Caco-2 (cell line): Measurements from ENCODE around the gene CFAP97. TPM values are rescaled to one million over a fixed set of nuclear protein-coding genes. Genes with fewer than 3 reads are reported as not detected.

Experiments
- BruUV-seq: library from RNA; stranded (reverse); fragments of 400-500 nt; replicated peaks from 2 replicates; lab custom pipeline; 2021; lab: Mats Ljungman, UMichigan
- CTCF ChIA-PET: fragments of 300-600 bp; sonication (Branson Sonifier 250); formaldehyde crosslinking; loops from one replicate; lab custom pipeline; 2022; ENCODE audit warnings: antibody characterized with exemption; lab: Charles Lee
- POLR2A ChIA-PET: fragments of 300-600 bp; sonication (Branson Sonifier 250); formaldehyde crosslinking; loops from one replicate; lab custom pipeline; 2022; ENCODE audit warnings: antibody characterized with exemption; lab: Charles Lee
- DNase-seq, 2 experiments: peaks; one replicate each; pipeline versions ENCODE4 v3.0.0 to v3.0.0-alpha.2; 2020 to 2022
- H3K27me3 ChIP-seq: replicated peaks from 2 replicates; pipeline ENCODE4 v1.6.0; 2011; ENCODE audit warnings: low read length; ENCODE audit not compliant: control insufficient read depth, insufficient read depth
- H3K36me3 ChIP-seq: 2 replicates; pipeline ENCODE4 v1.5.1; 2011; ENCODE audit warnings: low read length; ENCODE audit not compliant: control insufficient read depth, insufficient read depth
- H3K4me1 ChIP-seq: fragments of 250-450 bp; sonication (Bioruptor Pico); 2 replicates; pipeline ENCODE4 v1.5.1; 2020; ENCODE audit warnings: mild to moderate bottlenecking
- H3K4me3 ChIP-seq: 2 replicates; pipeline ENCODE4 v1.5.1; 2011; ENCODE audit warnings: low read depth, mild to moderate bottlenecking, control low read depth, low read length
- H3K9me3 ChIP-seq: fragments of 250-450 bp; sonication (Bioruptor Pico); 2 replicates; pipeline ENCODE4 v1.5.1; 2020; ENCODE audit warnings: mild to moderate bottlenecking, moderate library complexity
- H3K27ac Mint-ChIP-seq: one replicate; pipeline ENCODE4 v1.8.0; 2022; ENCODE audit warnings: mixed read lengths; ENCODE audit not compliant: unreplicated experiment
- H3K27me3 Mint-ChIP-seq: one replicate; pipeline ENCODE4 v1.8.0; 2022; ENCODE audit warnings: mixed read lengths; ENCODE audit not compliant: insufficient read depth, unreplicated experiment
- H3K36me3 Mint-ChIP-seq: one replicate; pipeline ENCODE4 v1.8.0; 2022; ENCODE audit warnings: mild to moderate bottlenecking, mixed read lengths; ENCODE audit not compliant: insufficient read depth, unreplicated experiment
- H3K4me1 Mint-ChIP-seq: one replicate; pipeline ENCODE4 v1.8.0; 2022; ENCODE audit warnings: low read depth, mixed read lengths; ENCODE audit not compliant: unreplicated experiment
- H3K4me3 Mint-ChIP-seq: one replicate; pipeline ENCODE4 v1.8.0; 2022; ENCODE audit warnings: mild to moderate bottlenecking, moderate library complexity, mixed read lengths; ENCODE audit not compliant: unreplicated experiment
- H3K9me3 Mint-ChIP-seq: one replicate; pipeline ENCODE4 v1.8.0; 2022; ENCODE audit warnings: mixed read lengths; ENCODE audit not compliant: unreplicated experiment
- CTCF ChIP-seq, 2 experiments: fragments of 200-600 bp in 1 of 2; IDR thresholded peaks; 1 replicate in 1 of 2; 2 replicates in 1 of 2; pipeline versions ENCODE4 v1.5.1 to v1.8.0; 2011 to 2022; ENCODE audit warnings: antibody characterized with exemption in 1 of 2, control low read depth in 1 of 2, inconsistent platforms in 1 of 2, low read depth in 1 of 2, low read length in 1 of 2, mild to moderate bottlenecking in 1 of 2, moderate library complexity in 1 of 2; ENCODE audit not compliant: insufficient read depth in 1 of 2, severe bottlenecking in 1 of 2, unreplicated experiment in 1 of 2
- intact Hi-C: fragments of 100-400 bp; cut with micrococcal nuclease; formaldehyde crosslinking; loops from one replicate; pipeline ENCODE4 v1.10.0; 2022; ENCODE audit not compliant: unreplicated experiment
- total RNA-seq: library from RNA; stranded (reverse); gene quantifications from 2 replicates; pipeline ENCODE4 v1.2.3, GENCODE V29; 2022

CFAP97 gene
- total RNA-seq, 1 experiment from 2014 or later, result 20.3 TPM

DNA sequence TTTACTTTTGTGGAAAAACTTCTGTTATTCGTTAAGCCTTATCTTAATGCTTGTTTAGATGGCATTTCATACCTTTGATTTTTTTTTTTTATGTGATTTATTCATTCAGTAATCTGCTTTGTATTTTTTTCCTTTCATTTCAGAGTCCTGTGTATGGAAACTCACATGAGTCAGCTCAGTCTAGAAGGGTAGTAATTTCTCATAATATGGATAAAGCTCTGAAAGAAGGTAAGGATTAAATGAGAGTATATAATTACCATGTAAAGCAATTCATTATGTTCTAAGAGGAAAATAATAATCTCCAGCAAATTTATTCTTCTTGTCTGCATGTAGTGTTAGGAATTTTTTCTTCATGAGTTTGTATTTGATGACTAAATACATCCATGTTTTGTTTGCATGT lies 43.4 kb upstream of the CFAP97 start:
- CTCF ChIA-PET, result interaction anchor here (0.9 kb wide), 1 partner anchor 20 kb away, joined by 3 read pairs; no protein-coding TSS in a partner anchor
- H3K9me3 Mint-ChIP-seq, result no peaks in the 10 kb centered on the region
- H3K4me3 Mint-ChIP-seq, result no peak overlapping the region

DNA sequence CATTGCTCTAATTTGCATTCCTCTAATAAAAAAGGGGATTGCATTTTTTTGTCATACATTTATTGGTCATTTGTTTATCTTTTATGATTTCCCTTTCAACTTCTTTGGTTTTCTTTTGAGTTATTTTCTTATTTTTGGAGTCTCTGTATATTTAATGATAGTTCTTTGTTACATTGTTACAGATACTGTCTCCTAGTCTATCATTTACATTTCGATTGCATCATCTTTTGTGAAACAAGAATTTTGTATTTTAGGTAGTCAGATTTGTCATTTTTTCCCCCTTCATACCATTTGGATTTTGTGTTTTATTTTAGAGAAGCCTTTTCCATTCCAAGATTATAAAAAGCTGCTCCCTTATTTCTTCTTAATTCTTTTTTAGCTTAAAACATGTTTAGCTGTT lies 42.7 kb upstream of the CFAP97 start:
- no peaks in the 10 kb centered on the region for H3K4me1 ChIP-seq
- H3K9me3 ChIP-seq, result no peaks in the 10 kb centered on the region
- ChIA-PET POLR2A (no interaction called here), CTCF (no interaction called here)
- intact Hi-C loops, result no loop called here
- Mint-ChIP-seq H3K27ac (no peak overlapping the region), H3K27me3 (no peaks in the 10 kb centered on the region), H3K4me1 (no peaks in the 10 kb centered on the region), H3K4me3 (no peak overlapping the region), H3K9me3 (no peaks in the 10 kb centered on the region), H3K36me3 (no peaks in the 10 kb centered on the region)
- no peak for DNase-seq
- no TSS peak for BruUV-seq
- no peak for TF ChIP-seq CTCF (IDR thresholded peaks at IDR 0.05; ENCODE audit: insufficient read depth in 1 of 2, low read depth in 1 of 2, low read length in 1 of 2, severe bottlenecking in 1 of 2, unreplicated experiment in 1 of 2)
- H3K36me3 ChIP-seq, result no peaks in the 10 kb centered on the region
- H3K4me3 ChIP-seq, result no peak overlapping the region
- no peaks in the 10 kb centered on the region for H3K27me3 ChIP-seq

More for the DNA sequence above, 43.4 kb upstream of the CFAP97 start:
- Mint-ChIP-seq H3K27ac (no peak overlapping the region), H3K36me3 (no peaks in the 10 kb centered on the region), H3K27me3 (no peaks in the 10 kb centered on the region), H3K4me1 (no peaks in the 10 kb centered on the region)
- Histone ChIP-seq H3K4me3 (no peak overlapping the region), H3K36me3 (no peaks in the 10 kb centered on the region), H3K4me1 (no peaks in the 10 kb centered on the region), H3K9me3 (no peaks in the 10 kb centered on the region), H3K27me3 (no peaks in the 10 kb centered on the region)
- TF ChIP-seq CTCF (IDR thresholded peaks at IDR 0.05; ENCODE audit: insufficient read depth in 1 of 2, low read depth in 1 of 2, low read length in 1 of 2, severe bottlenecking in 1 of 2, unreplicated experiment in 1 of 2), result no peak
- POLR2A ChIA-PET, result no interaction called here
- no TSS peak for BruUV-seq
- intact Hi-C loops, result no loop called here
- DNase-seq, result no peak

- no peaks in the 10 kb centered on the region for H3K27me3 Mint-ChIP-seq
- no peak for DNase-seq
- no peaks in the 10 kb centered on the region for H3K4me1 Mint-ChIP-seq
- ChIA-PET CTCF (no interaction called here), POLR2A (no interaction called here)
- no peaks in the 10 kb centered on the region for H3K36me3 Mint-ChIP-seq
- intact Hi-C loops, result no loop called here
- Histone ChIP-seq H3K36me3 (no peaks in the 10 kb centered on the region), H3K4me3 (no peak overlapping the region), H3K4me1 (no peaks in the 10 kb centered on the region), H3K9me3 (no peaks in the 10 kb centered on the region), H3K27me3 (no peaks in the 10 kb centered on the region)
- H3K9me3 Mint-ChIP-seq, result no peaks in the 10 kb centered on the region
- H3K27ac Mint-ChIP-seq, result no peak overlapping the region
- BruUV-seq, result no TSS peak
- no peak overlapping the region for H3K4me3 Mint-ChIP-seq
- TF ChIP-seq CTCF (IDR thresholded peaks at IDR 0.05; ENCODE audit: insufficient read depth in 1 of 2, low read depth in 1 of 2, low read length in 1 of 2, severe bottlenecking in 1 of 2, unreplicated experiment in 1 of 2), result no peak
Observed at GRCh38 chr4:185244763-185245162, 41.0 kb upstream of the CFAP97 start.
